SK-N-SH treated with all-trans-retinoic acid at 6 μM for 48 hours (cell line): ENCODE results near the gene ATP6V0D1.

Experiments used
- ATAC-seq: fragments of 200-7000 bp; cut with Tn5 transposase; 3 replicates; pipeline ENCODE4 v1.9.1; 2020; ENCODE audit warnings: mild to moderate bottlenecking, moderate library complexity
- ARNTL ChIP-seq: fragments of 450-650 bp; formaldehyde crosslinking; IDR thresholded peaks from 2 replicates; pipeline ENCODE4 v1.5.0; 2020; ENCODE audit warnings: low read depth, mild to moderate bottlenecking, moderate library complexity, borderline replicate concordance
- BACH2 ChIP-seq: fragments of 250-450 bp; sonication (Bioruptor Pico); IDR thresholded peaks from 2 replicates; pipeline ENCODE4 v1.9.0; 2021; ENCODE audit warnings: mild to moderate bottlenecking, borderline replicate concordance
- CREB5 ChIP-seq: fragments of 250-450 bp; sonication (Bioruptor Pico); IDR thresholded peaks from 2 replicates; pipeline ENCODE4 v1.5.1; 2020; ENCODE audit warnings: low read depth, mild to moderate bottlenecking, moderate library complexity
- CSDC2 ChIP-seq: fragments of 250-450 bp; sonication (Bioruptor Pico); IDR thresholded peaks from 2 replicates; pipeline ENCODE4 v1.5.0; 2020; ENCODE audit warnings: mild to moderate bottlenecking, moderate library complexity
- CSRNP3 ChIP-seq: fragments of 250-450 bp; sonication (Bioruptor Pico); IDR thresholded peaks from 2 replicates; pipeline ENCODE4 v1.5.1; 2021; ENCODE audit warnings: mild to moderate bottlenecking, moderate library complexity
- ESRRG ChIP-seq: fragments of 250-450 bp; sonication (Bioruptor Pico); IDR thresholded peaks from 2 replicates; pipeline ENCODE4 v1.6.1; 2021; ENCODE audit warnings: mild to moderate bottlenecking
- GLIS3 ChIP-seq: fragments of 250-450 bp; sonication (Bioruptor Pico); IDR thresholded peaks from 2 replicates; pipeline ENCODE4 v1.5.0; 2020; ENCODE audit warnings: mild to moderate bottlenecking, moderate library complexity
- OSR1 ChIP-seq: fragments of 250-450 bp; sonication (Bioruptor Pico); IDR thresholded peaks from 2 replicates; pipeline ENCODE4 v1.8.0; 2022; ENCODE audit warnings: moderate library complexity, mild to moderate bottlenecking, inconsistent platforms
- PATZ1 ChIP-seq: fragments of 250-450 bp; sonication (Bioruptor Pico); IDR thresholded peaks from 2 replicates; pipeline ENCODE4 v1.8.0; 2020; ENCODE audit warnings: mild to moderate bottlenecking, moderate library complexity, borderline replicate concordance
- POU6F1 ChIP-seq: fragments of 250-450 bp; sonication (Bioruptor Pico); IDR thresholded peaks from 2 replicates; pipeline ENCODE4 v1.8.0; 2021; ENCODE audit warnings: low read depth, mild to moderate bottlenecking, moderate library complexity, borderline replicate concordance
- PPARA ChIP-seq: fragments of 250-450 bp; sonication (Bioruptor Pico); IDR thresholded peaks from 2 replicates; pipeline ENCODE4 v1.5.0; 2020; ENCODE audit warnings: mild to moderate bottlenecking, borderline replicate concordance
- RARB ChIP-seq: fragments of 250-450 bp; sonication (Bioruptor Pico); IDR thresholded peaks from 2 replicates; pipeline ENCODE4 v1.8.0; 2021; ENCODE audit warnings: mild to moderate bottlenecking, moderate library complexity
- SNAI2 ChIP-seq: fragments of 250-450 bp; sonication (Bioruptor Pico); IDR thresholded peaks from 2 replicates; pipeline ENCODE4 v1.5.0; 2020; ENCODE audit warnings: mild to moderate bottlenecking, moderate library complexity
- TOX ChIP-seq: fragments of 250-450 bp; sonication (Bioruptor Pico); IDR thresholded peaks from 2 replicates; pipeline ENCODE4 v1.8.0; 2021; ENCODE audit warnings: mild to moderate bottlenecking, moderate library complexity, borderline replicate concordance
- TSHZ2 ChIP-seq: fragments of 250-450 bp; sonication (Bioruptor Pico); IDR thresholded peaks from 2 replicates; pipeline ENCODE4 v1.5.0; 2020; ENCODE audit warnings: mild to moderate bottlenecking, moderate library complexity
- ZC3H10 ChIP-seq: fragments of 250-450 bp; sonication (Bioruptor Pico); IDR thresholded peaks from 2 replicates; pipeline ENCODE4 v1.5.1; 2021; ENCODE audit warnings: mild to moderate bottlenecking, moderate library complexity
- ZFP30 ChIP-seq: fragments of 450-650 bp; formaldehyde crosslinking; IDR thresholded peaks from 2 replicates; pipeline ENCODE4 v1.5.0; 2022; ENCODE audit warnings: mild to moderate bottlenecking, moderate library complexity
- ZNF565 ChIP-seq: fragments of 450-650 bp; formaldehyde crosslinking; conservative IDR thresholded peaks from 2 replicates; pipeline ENCODE4 v1.5.0; 2020; ENCODE audit warnings: low read depth, mild to moderate bottlenecking, moderate library complexity
- ZNF8 ChIP-seq: fragments of 450-650 bp; formaldehyde crosslinking; IDR thresholded peaks from 2 replicates; pipeline ENCODE4 v1.5.0; 2020; ENCODE audit warnings: mild to moderate bottlenecking, moderate library complexity

ATP6V0D1 gene

GRCh38 chr16:67460168-67460567 lies 20.8 kb downstream of the ATP6V0D1 start:
- TF ChIP-seq TSHZ2 (CRISPR knock-in tag) (no peak), PPARA (no peak), CSDC2 (CRISPR knock-in tag) (no peak), SNAI2 (CRISPR knock-in tag) (no peak), GLIS3 (CRISPR knock-in tag) (no peak), BACH2 (CRISPR knock-in tag) (no peak), RARB (CRISPR knock-in tag) (no peak), ZFP30 (CRISPR knock-in tag) (no peak), CREB5 (CRISPR knock-in tag) (no peak), POU6F1 (CRISPR knock-in tag) (no peak), ZC3H10 (CRISPR knock-in tag) (no peak), OSR1 (CRISPR knock-in tag) (no peak)
- ATAC-seq = no peak

- no peak; the same call in 1 of the 3 replicates for ATAC-seq
Observed at GRCh38 chr16:67459861-67460150, 21.2 kb downstream of the ATP6V0D1 start.

More at GRCh38 chr16:67459861-67460150, 21.2 kb downstream of the ATP6V0D1 start:
- no peak for TF ChIP-seq CSRNP3 (CRISPR knock-in tag)
- no peak for TF ChIP-seq TSHZ2 (CRISPR knock-in tag)
- TF ChIP-seq OSR1 (CRISPR knock-in tag) = no peak
- no peak for TF ChIP-seq GLIS3 (CRISPR knock-in tag)
- TF ChIP-seq BACH2 (CRISPR knock-in tag) = no peak
- no peak for TF ChIP-seq ARNTL (CRISPR knock-in tag)
- TF ChIP-seq ZNF8 (CRISPR knock-in tag) = no peak
- TF ChIP-seq PATZ1 (CRISPR knock-in tag) = no peak
- no peak for TF ChIP-seq TOX (CRISPR knock-in tag)
- no peak for TF ChIP-seq PPARA
- no peak for TF ChIP-seq ZNF565
- no peak for TF ChIP-seq ESRRG (CRISPR knock-in tag)
- no peak for TF ChIP-seq CSDC2 (CRISPR knock-in tag)
